WTC11 (cell line): Measurements from ENCODE around the gene CACNA1C. TPM values are rescaled to one million over a fixed set of nuclear protein-coding genes. Genes with fewer than 3 reads are reported as not detected.
"Not testable (repeated sequence)": the region's sequence is repeated elsewhere in the genome, so short reads cannot be mapped to it uniquely, and the experiment has no call there.

Experiments used
- ATAC-seq: fragments of 200-7000 bp; cut with Tn5 transposase; 2 replicates; pipeline ENCODE4 v1.10.0; 2021; ENCODE audit warnings: mild to moderate bottlenecking, moderate library complexity
- CTCF ChIA-PET: fragments of 300-600 bp; sonication (Branson Sonifier 250); formaldehyde crosslinking; loops from one replicate; lab custom pipeline; 2021; ENCODE audit warnings: antibody characterized with exemption; lab: Charles Lee
- POLR2A ChIA-PET: fragments of 350-600 bp; sonication (Branson Sonifier 250); formaldehyde crosslinking; loops from one replicate; lab custom pipeline; 2021; ENCODE audit warnings: antibody characterized with exemption; lab: Charles Lee
- DNase-seq: peaks from one replicate; pipeline ENCODE4 v3.0.0; 2021; ENCODE audit warnings: low spot score
- H3K27ac Mint-ChIP-seq: 2 replicates; pipeline ENCODE4 v1.8.0; 2021; ENCODE audit warnings: mixed read lengths
- H3K27me3 Mint-ChIP-seq: 2 replicates; pipeline ENCODE4 v1.8.0; 2021; ENCODE audit warnings: low read depth, mild to moderate bottlenecking, moderate library complexity, mixed read lengths
- H3K36me3 Mint-ChIP-seq: 2 replicates; pipeline ENCODE4 v1.8.0; 2021; ENCODE audit warnings: mixed read lengths
- H3K4me1 Mint-ChIP-seq: 2 replicates; pipeline ENCODE4 v1.8.0; 2022; ENCODE audit warnings: mixed read lengths
- H3K4me3 Mint-ChIP-seq: 2 replicates; pipeline ENCODE4 v1.8.0; 2021; ENCODE audit warnings: mild to moderate bottlenecking, moderate library complexity, mixed read lengths
- H3K9me3 Mint-ChIP-seq: 2 replicates; pipeline ENCODE4 v1.8.0; 2021; ENCODE audit warnings: mixed read lengths
- CREB1 ChIP-seq: sonication (generic); formaldehyde crosslinking; IDR thresholded peaks from 2 replicates; pipeline ENCODE4 v1.8.0; 2023; ENCODE audit warnings: mild to moderate bottlenecking, missing genetic modification reagents
- CREM ChIP-seq: sonication (generic); formaldehyde crosslinking; IDR thresholded peaks from 2 replicates; pipeline ENCODE4 v1.8.1; 2022; ENCODE audit warnings: mild to moderate bottlenecking, missing genetic modification reagents, moderate library complexity
- FOXJ3 ChIP-seq: sonication (generic); formaldehyde crosslinking; IDR thresholded peaks from 2 replicates; pipeline ENCODE4 v1.9.0; 2021; ENCODE audit warnings: missing genetic modification reagents, mild to moderate bottlenecking, borderline replicate concordance
- FOXP1 ChIP-seq: sonication (generic); formaldehyde crosslinking; IDR thresholded peaks from 2 replicates; pipeline ENCODE4 v1.8.0; 2022; ENCODE audit warnings: missing genetic modification reagents, mild to moderate bottlenecking, moderate library complexity, borderline replicate concordance
- GRHL2 ChIP-seq: fragments of 250-450 bp; sonication (Bioruptor Pico); IDR thresholded peaks from 2 replicates; pipeline ENCODE4 v1.8.0; 2022; ENCODE audit warnings: mild to moderate bottlenecking, moderate library complexity; ENCODE audit not compliant: insufficient replicate concordance, severe bottlenecking
- GTF2I ChIP-seq: fragments of 250-450 bp; sonication (Bioruptor Pico); conservative IDR thresholded peaks from 2 replicates; pipeline ENCODE4 v1.4.0; 2021; ENCODE audit warnings: mild to moderate bottlenecking
- IRF2 ChIP-seq: sonication (generic); formaldehyde crosslinking; IDR thresholded peaks from 2 replicates; pipeline ENCODE4 v1.8.0; 2022; ENCODE audit warnings: low read depth, missing genetic modification reagents, borderline replicate concordance
- ZNF121 ChIP-seq: sonication (generic); formaldehyde crosslinking; IDR thresholded peaks from 2 replicates; pipeline ENCODE4 v1.8.0; 2023; ENCODE audit warnings: missing genetic modification reagents
- ZNF219 ChIP-seq: sonication (generic); formaldehyde crosslinking; IDR thresholded peaks from 2 replicates; pipeline ENCODE4 v1.8.0; 2023; ENCODE audit warnings: missing genetic modification reagents, mild to moderate bottlenecking, borderline replicate concordance
- ZNF416 ChIP-seq: fragments of 250-450 bp; sonication (Bioruptor Pico); IDR thresholded peaks from 2 replicates; pipeline ENCODE4 v1.9.0; 2021; ENCODE audit warnings: mild to moderate bottlenecking, inconsistent platforms
- total RNA-seq: library from RNA; stranded (reverse); gene quantifications from 3 replicates; pipeline ENCODE4 v1.2.3, GENCODE V29; 2021
- TF ChIP-seq, protein P1 (sequence below): sonication (generic); formaldehyde crosslinking; IDR thresholded peaks from 2 replicates; pipeline ENCODE4 v1.8.1; 2022; ENCODE audit warnings: mild to moderate bottlenecking, missing genetic modification reagents, moderate library complexity, borderline replicate concordance
- TF ChIP-seq, protein P2 (sequence below): sonication (generic); formaldehyde crosslinking; IDR thresholded peaks from 2 replicates; pipeline ENCODE4 v1.8.1; 2023; ENCODE audit warnings: mild to moderate bottlenecking, missing genetic modification reagents, moderate library complexity
- TF ChIP-seq, protein P3 (sequence below): sonication (generic); formaldehyde crosslinking; IDR thresholded peaks from 2 replicates; pipeline ENCODE4 v1.8.0; 2022; ENCODE audit warnings: mild to moderate bottlenecking, missing genetic modification reagents
- TF ChIP-seq, protein P4 (sequence below): sonication (generic); formaldehyde crosslinking; IDR thresholded peaks from 2 replicates; pipeline ENCODE4 v1.8.1; 2022; ENCODE audit warnings: mild to moderate bottlenecking, moderate library complexity, missing genetic modification reagents
- TF ChIP-seq, protein P5 (sequence below): fragments of 250-450 bp; sonication (Bioruptor Pico); IDR thresholded peaks from 2 replicates; pipeline ENCODE4 v2.1.2; 2022; ENCODE audit warnings: mild to moderate bottlenecking, moderate library complexity

Gene CACNA1C
- total RNA-seq, 1 experiment from 2014 or later = 1.7 TPM

DNA sequence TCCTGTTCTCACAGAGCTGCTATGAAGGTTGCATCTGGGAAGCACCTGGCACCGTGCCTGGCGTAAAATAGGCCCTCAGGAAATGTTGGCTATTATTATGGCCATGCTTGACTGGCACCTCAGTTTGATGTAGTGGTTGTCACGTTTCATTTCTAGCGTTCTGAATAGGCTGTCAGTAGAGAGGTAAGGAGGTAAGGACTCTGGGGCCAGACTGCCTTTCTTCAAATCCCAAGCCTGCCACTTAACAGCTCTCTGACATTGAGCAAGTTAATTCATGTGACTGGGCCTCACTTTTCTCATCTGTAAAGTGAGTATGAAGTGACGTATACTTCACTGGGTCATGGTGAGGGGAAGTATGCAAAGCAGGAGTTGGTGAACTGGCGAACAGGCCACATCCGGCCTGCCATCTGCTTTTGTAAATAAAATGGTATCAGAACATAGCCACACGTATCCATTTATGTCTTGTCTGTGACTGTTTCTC, 196.2 kb downstream of the CACNA1C start (continued):
- TF ChIP-seq ZNF219 (CRISPR knock-in tag) = no peak

DNA sequence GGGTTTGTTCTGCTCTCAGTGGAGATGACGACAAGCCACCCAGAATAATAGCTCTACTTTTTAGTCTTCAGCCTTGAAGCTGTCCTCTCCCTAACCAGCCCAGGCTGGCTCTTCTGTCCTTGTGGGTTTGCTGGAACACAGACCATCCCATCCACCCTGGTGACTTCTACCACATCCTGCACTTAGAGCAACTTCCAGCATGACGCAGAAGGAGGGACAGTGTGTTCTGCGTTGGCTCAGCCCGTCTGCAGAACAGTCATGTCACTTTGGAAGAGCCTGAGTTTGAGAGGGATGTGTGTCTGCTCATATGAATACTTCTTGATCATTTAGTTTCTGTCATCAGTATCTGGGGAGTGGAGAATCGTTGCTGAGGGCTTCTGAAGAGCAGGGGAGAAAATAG, 198.0 kb downstream of the CACNA1C start:
- TF ChIP-seq, protein P1, sequence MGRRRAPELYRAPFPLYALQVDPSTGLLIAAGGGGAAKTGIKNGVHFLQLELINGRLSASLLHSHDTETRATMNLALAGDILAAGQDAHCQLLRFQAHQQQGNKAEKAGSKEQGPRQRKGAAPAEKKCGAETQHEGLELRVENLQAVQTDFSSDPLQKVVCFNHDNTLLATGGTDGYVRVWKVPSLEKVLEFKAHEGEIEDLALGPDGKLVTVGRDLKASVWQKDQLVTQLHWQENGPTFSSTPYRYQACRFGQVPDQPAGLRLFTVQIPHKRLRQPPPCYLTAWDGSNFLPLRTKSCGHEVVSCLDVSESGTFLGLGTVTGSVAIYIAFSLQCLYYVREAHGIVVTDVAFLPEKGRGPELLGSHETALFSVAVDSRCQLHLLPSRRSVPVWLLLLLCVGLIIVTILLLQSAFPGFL (CRISPR knock-in tag) = no peak
- TF ChIP-seq, protein P2, sequence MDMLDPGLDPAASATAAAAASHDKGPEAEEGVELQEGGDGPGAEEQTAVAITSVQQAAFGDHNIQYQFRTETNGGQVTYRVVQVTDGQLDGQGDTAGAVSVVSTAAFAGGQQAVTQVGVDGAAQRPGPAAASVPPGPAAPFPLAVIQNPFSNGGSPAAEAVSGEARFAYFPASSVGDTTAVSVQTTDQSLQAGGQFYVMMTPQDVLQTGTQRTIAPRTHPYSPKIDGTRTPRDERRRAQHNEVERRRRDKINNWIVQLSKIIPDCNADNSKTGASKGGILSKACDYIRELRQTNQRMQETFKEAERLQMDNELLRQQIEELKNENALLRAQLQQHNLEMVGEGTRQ = no peak
- no peak for TF ChIP-seq ZNF121
- no peak for DNase-seq
- ChIA-PET CTCF (no interaction called here), POLR2A (interaction anchor here (0.6 kb wide), 1 partner anchor 88 kb away, joined by 3 read pairs; no protein-coding TSS in a partner anchor)
- Mint-ChIP-seq H3K36me3 (peaks cover 3% of the 10 kb centered on the region), H3K9me3 (peaks cover 4% of the 10 kb centered on the region), H3K4me3 (no peak overlapping the region), H3K27ac (no peak overlapping the region), H3K27me3 (no peaks in the 10 kb centered on the region), H3K4me1 (peaks cover 23% of the 10 kb centered on the region)
- no peak for ATAC-seq

DNA sequence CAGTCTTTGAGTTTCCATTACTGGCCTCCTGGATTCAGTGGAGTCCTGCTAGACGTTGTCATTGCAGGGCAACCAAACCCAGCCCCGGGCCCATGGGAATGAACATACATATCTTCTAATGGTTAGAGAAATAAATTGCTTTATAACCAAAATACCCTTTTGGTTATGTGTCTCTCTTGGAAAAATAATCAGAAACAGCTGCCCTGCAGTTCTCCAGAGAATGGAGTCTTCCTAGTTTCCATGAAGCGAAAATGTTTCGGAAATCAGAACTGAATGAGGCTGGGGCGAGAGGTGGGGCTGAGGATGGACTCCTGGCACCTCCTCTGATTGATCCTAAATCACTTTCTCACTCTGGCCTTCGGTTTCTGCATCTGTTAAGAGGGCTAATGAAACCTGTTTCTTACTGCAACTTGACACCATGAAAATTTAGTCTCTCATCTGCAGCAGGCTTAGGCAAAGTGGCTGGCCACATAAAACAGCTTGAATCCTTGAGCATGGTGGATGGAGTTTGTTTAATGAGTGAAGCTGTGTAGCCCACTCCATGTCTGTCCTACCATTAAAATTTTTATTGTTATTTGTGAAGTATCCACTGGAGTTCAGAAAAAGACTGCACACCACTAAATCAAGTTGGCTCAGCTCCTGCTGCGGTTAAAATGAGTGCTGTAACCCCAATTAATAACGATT, 198.9 kb downstream of the CACNA1C start:
- DNase-seq = no peak
- Mint-ChIP-seq H3K4me1 (peaks cover 20% of the 10 kb centered on the region), H3K9me3 (peaks cover 10% of the 10 kb centered on the region), H3K27ac (peak overlapping the region; percentile 71), H3K27me3 (no peaks in the 10 kb centered on the region), H3K4me3 (no peak overlapping the region), H3K36me3 (peaks cover 6% of the 10 kb centered on the region)
- peak; percentile 58; the same call in 1 of the 2 replicates for ATAC-seq
- ChIA-PET CTCF (interaction anchor here (1.1 kb wide), 2 partner anchors 31 to 599 kb away, joined by 3 read pairs; no protein-coding TSS in a partner anchor), POLR2A (no interaction called here)
- TF ChIP-seq, protein P1 (CRISPR knock-in tag) = no peak
- TF ChIP-seq CREB1 (CRISPR knock-in tag) = no peak
- TF ChIP-seq, protein P2 = no peak

DNA sequence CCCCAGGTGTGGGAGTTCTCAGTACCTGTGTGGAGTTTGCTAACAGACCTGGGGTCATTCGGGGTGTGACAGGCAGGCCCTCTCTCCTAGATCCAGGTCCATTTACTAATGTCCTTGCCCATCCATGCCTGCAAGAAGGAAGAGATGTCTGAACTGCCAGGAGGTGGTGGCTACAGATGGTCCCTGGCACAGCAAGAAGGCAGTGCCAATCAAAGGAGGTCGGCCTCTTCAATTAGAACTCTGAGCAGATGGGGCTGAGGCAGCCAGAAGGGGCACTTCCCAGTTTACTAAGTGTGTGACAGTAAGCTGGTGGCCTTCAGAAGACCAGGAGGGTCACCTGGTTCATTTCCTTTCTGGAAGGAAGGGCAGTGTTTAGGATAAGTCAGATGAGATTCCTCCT, 202.5 kb downstream of the CACNA1C start:
- TF ChIP-seq, protein P3, sequence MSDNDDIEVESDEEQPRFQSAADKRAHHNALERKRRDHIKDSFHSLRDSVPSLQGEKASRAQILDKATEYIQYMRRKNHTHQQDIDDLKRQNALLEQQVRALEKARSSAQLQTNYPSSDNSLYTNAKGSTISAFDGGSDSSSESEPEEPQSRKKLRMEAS (CRISPR knock-in tag) = no peak
- TF ChIP-seq GRHL2 (CRISPR knock-in tag) (no peak), FOXJ3 (no peak), ZNF121 (no peak), FOXP1 (CRISPR knock-in tag) (no peak), IRF2 (CRISPR knock-in tag) (no peak), GTF2I (CRISPR knock-in tag) (no peak), ZNF416 (CRISPR knock-in tag) (no peak), CREM (CRISPR knock-in tag) (no peak)
- TF ChIP-seq, protein P4, sequence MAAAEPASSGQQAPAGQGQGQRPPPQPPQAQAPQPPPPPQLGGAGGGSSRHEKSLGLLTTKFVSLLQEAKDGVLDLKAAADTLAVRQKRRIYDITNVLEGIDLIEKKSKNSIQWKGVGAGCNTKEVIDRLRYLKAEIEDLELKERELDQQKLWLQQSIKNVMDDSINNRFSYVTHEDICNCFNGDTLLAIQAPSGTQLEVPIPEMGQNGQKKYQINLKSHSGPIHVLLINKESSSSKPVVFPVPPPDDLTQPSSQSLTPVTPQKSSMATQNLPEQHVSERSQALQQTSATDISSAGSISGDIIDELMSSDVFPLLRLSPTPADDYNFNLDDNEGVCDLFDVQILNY = no peak
- TF ChIP-seq, protein P5, sequence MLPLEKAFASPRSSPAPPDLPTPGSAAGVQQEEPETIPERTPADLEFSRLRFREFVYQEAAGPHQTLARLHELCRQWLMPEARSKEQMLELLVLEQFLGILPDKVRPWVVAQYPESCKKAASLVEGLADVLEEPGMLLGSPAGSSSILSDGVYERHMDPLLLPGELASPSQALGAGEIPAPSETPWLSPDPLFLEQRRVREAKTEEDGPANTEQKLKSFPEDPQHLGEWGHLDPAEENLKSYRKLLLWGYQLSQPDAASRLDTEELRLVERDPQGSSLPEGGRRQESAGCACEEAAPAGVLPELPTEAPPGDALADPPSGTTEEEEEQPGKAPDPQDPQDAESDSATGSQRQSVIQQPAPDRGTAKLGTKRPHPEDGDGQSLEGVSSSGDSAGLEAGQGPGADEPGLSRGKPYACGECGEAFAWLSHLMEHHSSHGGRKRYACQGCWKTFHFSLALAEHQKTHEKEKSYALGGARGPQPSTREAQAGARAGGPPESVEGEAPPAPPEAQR = no peak
- Mint-ChIP-seq H3K9me3 (peaks cover 21% of the 10 kb centered on the region), H3K4me3 (no peak overlapping the region), H3K27ac (no peak overlapping the region), H3K4me1 (peaks cover 16% of the 10 kb centered on the region), H3K27me3 (no peaks in the 10 kb centered on the region), H3K36me3 (peaks cover 6% of the 10 kb centered on the region)
- DNase-seq (no peak), ATAC-seq (no peak)
- CTCF ChIA-PET = no interaction called here
- POLR2A ChIA-PET = no interaction called here

DNA sequence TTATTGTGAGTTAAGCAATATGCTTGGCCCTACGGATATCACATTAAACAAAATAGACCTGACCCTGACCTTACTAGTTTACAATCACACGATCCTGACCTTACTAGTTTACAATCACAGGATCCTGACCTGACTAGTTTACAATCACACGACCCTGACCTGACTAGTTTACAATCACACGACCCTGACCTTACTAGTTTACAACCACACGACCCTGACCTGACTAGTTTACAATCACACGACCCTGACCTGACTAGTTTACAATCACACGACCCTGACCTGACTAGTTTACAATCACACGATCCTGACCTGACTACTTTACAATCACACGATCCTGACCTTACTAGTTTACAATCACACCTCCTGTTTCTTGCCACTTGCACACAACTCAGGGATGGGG, 202.9 kb downstream of the CACNA1C start:
- Mint-ChIP-seq H3K9me3 (peaks cover 21% of the 10 kb centered on the region), H3K27ac (peak overlapping the region; percentile 57; the same call in 1 of the 2 replicates), H3K4me1 (peaks cover 16% of the 10 kb centered on the region)
- H3K27me3 Mint-ChIP-seq, DNase-seq, ATAC-seq, H3K4me3 Mint-ChIP-seq, H3K36me3 Mint-ChIP-seq, POLR2A ChIA-PET, CTCF ChIA-PET: not testable (repeated sequence)
